ENCODE measurements around the gene PEX14.

The PEX14 gene

GRCh38 chr1:10511494-10511885, 36.7 kb downstream of the PEX14 start:
- DNase-seq (ENCODE audit: insufficient read length, low spot score) (no peak), FAIRE-seq (no peak)
- TF ChIP-seq POLR2A (IDR thresholded peaks at IDR 0.05; ENCODE audit: low read depth, low read length) = no peak

GRCh38 chr1:10513199-10513598, 38.4 kb downstream of the PEX14 start:
- no peak for FAIRE-seq
- DNase-seq (ENCODE audit: insufficient read length, low spot score) = no peak
- TF ChIP-seq POLR2A (IDR thresholded peaks at IDR 0.05; ENCODE audit: low read depth, low read length) = no peak

- no peak for DNase-seq (ENCODE audit: insufficient read length, low spot score)
- no peak for FAIRE-seq
- no peak for TF ChIP-seq POLR2A (IDR thresholded peaks at IDR 0.05; ENCODE audit: low read depth, low read length)
These were observed 39.9 kb downstream of the PEX14 start for GRCh38 chr1:10514490-10515235.

GRCh38 chr1:10515301-10515975, 40.7 kb downstream of the PEX14 start:
- TF ChIP-seq POLR2A (IDR thresholded peaks at IDR 0.05; ENCODE audit: low read depth, low read length) = no peak
- FAIRE-seq (no peak), DNase-seq (ENCODE audit: insufficient read length, low spot score) (no peak)

- TF ChIP-seq POLR2A (IDR thresholded peaks at IDR 0.05; ENCODE audit: low read depth, low read length) = no peak
- no peak for FAIRE-seq
- no peak for DNase-seq (ENCODE audit: insufficient read length, low spot score)
These were observed 41.4 kb downstream of the PEX14 start for GRCh38 chr1:10515976-10516750.

GRCh38 chr1:10516925-10517676, 42.4 kb downstream of the PEX14 start:
- no peak for TF ChIP-seq POLR2A (IDR thresholded peaks at IDR 0.05; ENCODE audit: low read depth, low read length)
- no peak for DNase-seq (ENCODE audit: insufficient read length, low spot score)
- no peak for FAIRE-seq

- no peak for DNase-seq (ENCODE audit: insufficient read length, low spot score)
- TF ChIP-seq POLR2A (IDR thresholded peaks at IDR 0.05; ENCODE audit: low read depth, low read length) = no peak
- FAIRE-seq = no peak
These were observed 42.9 kb downstream of the PEX14 start for GRCh38 chr1:10517677-10517982.

- no peak for FAIRE-seq
- no peak for TF ChIP-seq POLR2A (IDR thresholded peaks at IDR 0.05; ENCODE audit: low read depth, low read length)
- no peak for DNase-seq (ENCODE audit: insufficient read length, low spot score)
These were observed 44.3 kb downstream of the PEX14 start for GRCh38 chr1:10519016-10519417.

- TF ChIP-seq POLR2A (IDR thresholded peaks at IDR 0.05; ENCODE audit: low read depth, low read length) = no peak
- DNase-seq (ENCODE audit: insufficient read length, low spot score) (no peak), FAIRE-seq (no peak)
These were observed 45.7 kb downstream of the PEX14 start for GRCh38 chr1:10520497-10520896.

GRCh38 chr1:10520952-10521351, 46.2 kb downstream of the PEX14 start:
- no peak for FAIRE-seq
- DNase-seq (ENCODE audit: insufficient read length, low spot score) = no peak
- TF ChIP-seq POLR2A (IDR thresholded peaks at IDR 0.05; ENCODE audit: low read depth, low read length) = no peak

GRCh38 chr1:10521537-10522157, 46.9 kb downstream of the PEX14 start:
- DNase-seq (ENCODE audit: insufficient read length, low spot score) (no peak), FAIRE-seq (no peak)
- TF ChIP-seq POLR2A (IDR thresholded peaks at IDR 0.05; ENCODE audit: low read depth, low read length) = no peak

GRCh38 chr1:10522322-10522860, 47.6 kb downstream of the PEX14 start:
- no peak for DNase-seq (ENCODE audit: insufficient read length, low spot score)
- no peak for TF ChIP-seq POLR2A (IDR thresholded peaks at IDR 0.05; ENCODE audit: low read depth, low read length)
- FAIRE-seq = no peak

- DNase-seq (ENCODE audit: insufficient read length, low spot score) (no peak), FAIRE-seq (no peak)
- TF ChIP-seq POLR2A (IDR thresholded peaks at IDR 0.05; ENCODE audit: low read depth, low read length) = no peak
These were observed 50.5 kb downstream of the PEX14 start for GRCh38 chr1:10525208-10525607.

Measured in H54 (cell line).